Fibroblast of the aortic adventitia (primary cell): ENCODE data around the gene NADSYN1. TPM values are rescaled to one million over a fixed set of nuclear protein-coding genes. Genes with fewer than 3 reads are reported as not detected.

Experiments used
- DNase-seq: peaks from one replicate; pipeline ENCODE4 v3.0.0-alpha.2; 2010; ENCODE audit warnings: low read depth
- H3K4me3 ChIP-seq: 2 replicates; pipeline ENCODE4 v1.5.1; 2011; ENCODE audit warnings: low read depth, mild to moderate bottlenecking, control low read depth, low read length, moderate library complexity
- small RNA-seq: library from RNA; depleted of rRNA; stranded (forward); fragments of <200 nt; gene quantifications from one replicate; pipeline ENCODE3, GENCODE V24; 2012
- total RNA-seq: library from RNA; depleted of rRNA; stranded (reverse); fragments of >200 nt; gene quantifications from 2 replicates; pipeline ENCODE4 v1.2.3, GENCODE V29; 2012; ENCODE audit warnings: low replicate concordance
- TF ChIP-seq, protein P1 (sequence below): IDR thresholded peaks from 2 replicates; pipeline ENCODE4 v1.5.1; 2011; ENCODE audit warnings: mild to moderate bottlenecking, low read length, control low read depth, inconsistent platforms; ENCODE audit not compliant: insufficient read depth

Gene NADSYN1
- total RNA-seq, 1 donor, result 50.9 TPM

DNA sequence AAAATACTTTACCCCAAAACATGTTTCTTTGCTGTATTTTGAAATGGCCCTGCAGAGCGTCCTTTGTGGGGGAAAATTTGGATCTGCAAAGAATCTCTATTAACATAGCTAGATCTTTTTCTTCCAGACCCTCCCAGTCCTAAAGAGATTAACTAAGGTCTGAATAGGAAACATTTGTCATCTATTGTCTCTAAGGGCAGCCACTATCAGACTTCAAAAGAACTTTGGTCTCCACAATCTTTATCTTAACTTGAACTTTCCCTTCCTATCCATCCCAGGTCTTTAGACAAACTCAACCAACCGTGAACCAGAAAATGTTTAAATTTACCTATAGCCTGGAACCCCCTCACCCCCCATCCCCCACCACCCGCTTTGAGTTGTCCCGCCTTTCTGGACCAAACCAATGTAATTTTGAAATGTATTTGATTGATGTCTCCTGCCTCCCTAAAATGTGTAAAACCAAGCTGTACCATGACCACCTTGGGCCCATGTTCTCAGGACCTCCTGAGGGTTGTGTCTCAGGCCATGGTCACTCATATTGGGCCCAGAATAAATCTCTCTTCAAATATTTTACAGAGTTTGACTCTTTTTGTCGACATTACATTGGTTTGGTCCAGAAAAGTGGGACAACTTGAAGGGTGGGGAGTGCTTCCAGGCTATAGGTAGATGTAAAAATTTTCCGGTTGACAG, 91.7 kb downstream of the NADSYN1 start:
- DNase-seq, result no peak

DNA sequence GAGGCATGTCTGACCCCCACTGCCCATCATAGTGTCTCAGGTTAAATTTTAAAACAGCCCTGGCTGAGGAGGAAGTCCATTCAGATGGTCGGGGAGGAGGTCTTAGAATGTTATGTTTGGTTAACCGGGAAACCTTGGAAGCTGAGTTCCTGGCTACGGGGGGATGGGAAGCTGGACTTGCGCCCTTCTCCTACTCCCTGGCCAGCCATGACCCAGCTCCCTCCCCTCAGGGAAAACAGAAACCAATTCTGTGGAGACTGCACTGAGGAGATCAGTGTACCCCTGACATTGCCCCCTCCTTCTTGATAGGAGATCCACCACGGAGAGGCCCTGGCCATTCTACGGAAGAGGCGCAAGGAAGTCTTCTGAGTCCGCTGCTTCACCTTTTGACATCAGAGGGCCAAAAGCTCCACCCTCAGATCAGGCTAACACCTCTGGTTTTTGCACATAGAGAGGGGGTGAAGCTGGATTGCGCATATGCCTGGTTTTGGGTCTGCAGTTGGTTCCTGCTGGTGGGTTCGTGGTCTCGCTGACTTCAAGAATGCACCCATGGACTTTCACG, 92.5 kb downstream of the NADSYN1 start:
- TF ChIP-seq, protein P1, sequence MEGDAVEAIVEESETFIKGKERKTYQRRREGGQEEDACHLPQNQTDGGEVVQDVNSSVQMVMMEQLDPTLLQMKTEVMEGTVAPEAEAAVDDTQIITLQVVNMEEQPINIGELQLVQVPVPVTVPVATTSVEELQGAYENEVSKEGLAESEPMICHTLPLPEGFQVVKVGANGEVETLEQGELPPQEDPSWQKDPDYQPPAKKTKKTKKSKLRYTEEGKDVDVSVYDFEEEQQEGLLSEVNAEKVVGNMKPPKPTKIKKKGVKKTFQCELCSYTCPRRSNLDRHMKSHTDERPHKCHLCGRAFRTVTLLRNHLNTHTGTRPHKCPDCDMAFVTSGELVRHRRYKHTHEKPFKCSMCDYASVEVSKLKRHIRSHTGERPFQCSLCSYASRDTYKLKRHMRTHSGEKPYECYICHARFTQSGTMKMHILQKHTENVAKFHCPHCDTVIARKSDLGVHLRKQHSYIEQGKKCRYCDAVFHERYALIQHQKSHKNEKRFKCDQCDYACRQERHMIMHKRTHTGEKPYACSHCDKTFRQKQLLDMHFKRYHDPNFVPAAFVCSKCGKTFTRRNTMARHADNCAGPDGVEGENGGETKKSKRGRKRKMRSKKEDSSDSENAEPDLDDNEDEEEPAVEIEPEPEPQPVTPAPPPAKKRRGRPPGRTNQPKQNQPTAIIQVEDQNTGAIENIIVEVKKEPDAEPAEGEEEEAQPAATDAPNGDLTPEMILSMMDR, result no peak

More for the DNA sequence above, 91.7 kb downstream of the NADSYN1 start:
- no peak overlapping the region for H3K4me3 ChIP-seq
- TF ChIP-seq, protein P1, result no peak

DNA sequence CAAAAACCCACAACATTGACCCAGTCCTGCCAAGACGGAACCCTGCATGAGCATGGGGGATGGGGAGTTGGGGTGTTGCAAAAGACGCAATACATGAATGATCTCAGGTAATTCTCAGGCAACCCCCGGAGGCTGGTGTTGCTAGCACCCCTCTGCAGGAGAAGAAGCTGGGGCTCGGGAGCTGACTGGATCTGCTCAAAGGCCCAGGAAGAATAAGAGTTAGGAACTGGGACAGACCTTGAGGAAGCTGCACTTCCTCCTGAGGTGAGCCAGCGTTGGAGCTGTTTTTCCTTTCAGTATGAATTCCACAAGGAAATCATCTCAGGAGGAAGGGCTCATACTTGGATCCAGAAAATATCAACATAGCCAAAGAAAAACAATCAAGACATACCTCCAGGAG, 95.1 kb downstream of the NADSYN1 start, which contains the start of gene KRTAP5-9:
KRTAP5-9 (plus strand) TSS at position 301 of the 400 bp plus-strand sequence. CDS start 238 bp downstream, outside the sequence.
- TF ChIP-seq, protein P1, result no peak
- no peak within 1 kb of the TSS for H3K4me3 ChIP-seq
- no peak for DNase-seq

More for the DNA sequence above, 92.5 kb downstream of the NADSYN1 start:
- H3K4me3 ChIP-seq, result no peak overlapping the region
- no peak for DNase-seq

DNA sequence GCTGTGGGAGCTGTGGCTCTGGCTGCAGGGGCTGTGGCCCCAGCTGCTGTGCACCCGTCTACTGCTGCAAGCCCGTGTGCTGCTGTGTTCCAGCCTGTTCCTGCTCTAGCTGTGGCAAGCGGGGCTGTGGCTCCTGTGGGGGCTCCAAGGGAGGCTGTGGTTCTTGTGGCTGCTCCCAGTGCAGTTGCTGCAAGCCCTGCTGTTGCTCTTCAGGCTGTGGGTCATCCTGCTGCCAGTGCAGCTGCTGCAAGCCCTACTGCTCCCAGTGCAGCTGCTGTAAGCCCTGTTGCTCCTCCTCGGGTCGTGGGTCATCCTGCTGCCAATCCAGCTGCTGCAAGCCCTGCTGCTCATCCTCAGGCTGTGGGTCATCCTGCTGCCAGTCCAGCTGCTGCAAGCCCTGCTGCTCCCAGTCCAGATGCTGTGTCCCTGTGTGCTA, 95.7 kb downstream of the NADSYN1 start:
- TF ChIP-seq, protein P1, result no peak
- no peak overlapping the region for H3K4me3 ChIP-seq
- no peak for DNase-seq

Small RNA genes lying within 50 kb of the gene (small RNA-seq; reads per million reads assigned to genes)
- gene MIR6754, result not detected

Other genes starting within 250 kb of the NADSYN1 start
- gene SHANK2, start 200.6 kb upstream of the NADSYN1 start, total RNA-seq, result 1.9 and 4.9 TPM in 2 replicates
- gene DHCR7, start 4.8 kb upstream of the NADSYN1 start, total RNA-seq, result 10.2 and 16.7 TPM in 2 replicates
- 0.09 and 0.33 TPM in 2 replicates for gene KRTAP5-7, start 74.1 kb downstream of the NADSYN1 start, total RNA-seq
- gene KRTAP5-8, start 84.8 kb downstream of the NADSYN1 start, total RNA-seq, result not detected in 2 replicates
- gene KRTAP5-9, start 95.2 kb downstream of the NADSYN1 start, total RNA-seq, result not detected in 2 replicates
- gene KRTAP5-10, start 112.4 kb downstream of the NADSYN1 start, total RNA-seq, result not detected in 2 replicates
- not detected in 2 replicates for gene KRTAP5-11, start 129.7 kb downstream of the NADSYN1 start, total RNA-seq